Prostate gland (tissue), 2 donors: ENCODE data around the gene SLIT3.

ENCODE experiments used
- POLR2A ChIP-seq: fragments of 450-650 bp; IDR thresholded peaks from one replicate; pipeline ENCODE4 v1.6.1; 2016; ENCODE audit warnings: antibody characterized with exemption, mild to moderate bottlenecking
- POLR2AphosphoS5 ChIP-seq: sonication (generic); formaldehyde crosslinking; IDR thresholded peaks from one replicate; pipeline ENCODE4 v1.6.1; 2017; ENCODE audit warnings: antibody characterized with exemption
- TF ChIP-seq, protein P1 (sequence below), 4 experiments: fragments of 200-600 bp in 2 of 4; fragments of 450-650 bp in 2 of 4; sonication (generic) in 2 of 4; IDR thresholded peaks; 1 replicate in 3 of 4; 2 replicates in 1 of 4; pipeline ENCODE4 v1.5.1; 2016 to 2019; ENCODE audit warnings: antibody characterized with exemption in 4 of 4, mild to moderate bottlenecking in 2 of 4, moderate library complexity in 2 of 4

DNA sequence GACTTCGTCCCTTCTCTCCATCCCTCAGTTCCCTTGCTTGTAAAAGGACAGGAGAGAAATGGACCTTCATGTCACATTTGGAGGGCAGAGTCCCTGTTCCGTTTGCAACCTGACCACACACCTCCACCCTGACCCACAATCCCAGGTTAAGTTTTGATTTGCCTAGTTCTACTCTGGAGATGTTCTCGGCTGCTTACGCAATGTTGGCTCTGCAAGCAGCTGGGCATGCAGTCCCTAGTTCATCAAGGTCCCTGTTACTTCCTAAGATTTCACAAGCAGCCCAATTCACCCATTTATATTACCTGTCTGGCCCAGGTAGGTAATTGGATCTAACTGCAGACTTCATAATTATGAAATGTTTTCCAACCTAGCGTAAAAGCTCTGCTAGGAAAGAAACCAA is 28.8 kb downstream of the SLIT3 start:
- TF ChIP-seq, protein P1, sequence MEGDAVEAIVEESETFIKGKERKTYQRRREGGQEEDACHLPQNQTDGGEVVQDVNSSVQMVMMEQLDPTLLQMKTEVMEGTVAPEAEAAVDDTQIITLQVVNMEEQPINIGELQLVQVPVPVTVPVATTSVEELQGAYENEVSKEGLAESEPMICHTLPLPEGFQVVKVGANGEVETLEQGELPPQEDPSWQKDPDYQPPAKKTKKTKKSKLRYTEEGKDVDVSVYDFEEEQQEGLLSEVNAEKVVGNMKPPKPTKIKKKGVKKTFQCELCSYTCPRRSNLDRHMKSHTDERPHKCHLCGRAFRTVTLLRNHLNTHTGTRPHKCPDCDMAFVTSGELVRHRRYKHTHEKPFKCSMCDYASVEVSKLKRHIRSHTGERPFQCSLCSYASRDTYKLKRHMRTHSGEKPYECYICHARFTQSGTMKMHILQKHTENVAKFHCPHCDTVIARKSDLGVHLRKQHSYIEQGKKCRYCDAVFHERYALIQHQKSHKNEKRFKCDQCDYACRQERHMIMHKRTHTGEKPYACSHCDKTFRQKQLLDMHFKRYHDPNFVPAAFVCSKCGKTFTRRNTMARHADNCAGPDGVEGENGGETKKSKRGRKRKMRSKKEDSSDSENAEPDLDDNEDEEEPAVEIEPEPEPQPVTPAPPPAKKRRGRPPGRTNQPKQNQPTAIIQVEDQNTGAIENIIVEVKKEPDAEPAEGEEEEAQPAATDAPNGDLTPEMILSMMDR (IDR thresholded peaks at IDR 0.05), result no peak
- TF ChIP-seq POLR2AphosphoS5, result no peak
- TF ChIP-seq POLR2A, result no peak
